K562 (cell line): ENCODE measurements around the gene MKLN1. TPM values are rescaled to one million over a fixed set of nuclear protein-coding genes. Genes with fewer than 3 reads are reported as not detected.

ENCODE experiments used
- ATAC-seq: fragments of 200-7000 bp; cut with Tn5 transposase; 3 replicates; pipeline ENCODE4 v1.9.1; 2020; ENCODE audit warnings: moderate library complexity
- BruUV-seq: library from RNA; stranded (reverse); fragments of 400-500 nt; replicated peaks from 2 replicates; lab custom pipeline; 2021; lab: Mats Ljungman, UMichigan
- CTCF ChIA-PET: fragments of 300-600 bp; formaldehyde crosslinking; extraction: SDS; loops from one replicate; lab custom pipeline; 2021; ENCODE audit warnings: low intra/inter-chr PET ratio; lab: Yijun Ruan, JAX
- POLR2A ChIA-PET: fragments of 300-600, 350-650 bp; sonication (Branson Sonifier 250); formaldehyde crosslinking; extraction: SDS; loops from one replicate; lab custom pipeline; 2021; ENCODE audit warnings: antibody characterized with exemption, inconsistent platforms; lab: Yijun Ruan, JAX
- DNase-seq, 4 experiments: peaks; one replicate each; pipeline versions ENCODE4 v3.0.0 to v3.0.0-alpha.2; 2011 to 2018; ENCODE audit warnings: low spot score in 3 of 4, mixed read lengths in 3 of 4; ENCODE audit errors: extremely low read depth in 1 of 4
- FAIRE-seq: peaks from 2 replicates; lab custom pipeline; 2011; peaks lifted over from hg19 to GRCh38; lab: Jason Lieb, UNC
- H2AFZ ChIP-seq: 2 replicates; pipeline ENCODE4 v1.6.0; 2011; ENCODE audit warnings: low read depth, low read length, control low read depth, inconsistent platforms
- H3K27ac ChIP-seq: fragments of 200-600 bp; 3 replicates; pipeline ENCODE4 v1.8.0; 2011; ENCODE audit warnings: low read depth, mild to moderate bottlenecking, control low read depth, inconsistent platforms, low read length, moderate library complexity, mixed read lengths; ENCODE audit errors: extremely low read depth
- H3K27me3 ChIP-seq, 2 experiments: fragments of 300-600 bp in 1 of 2; 2 replicates in 1 of 2; 3 replicates in 1 of 2; pipeline versions ENCODE4 v1.6.0 to v1.8.0; 2011; ENCODE audit warnings: inconsistent platforms in 2 of 2, low read length in 2 of 2, mild to moderate bottlenecking in 1 of 2, mixed read lengths in 1 of 2, moderate library complexity in 1 of 2; ENCODE audit not compliant: control insufficient read depth in 2 of 2, insufficient read depth in 2 of 2
- H3K36me3 ChIP-seq: fragments of 300-600 bp; 3 replicates; pipeline ENCODE4 v1.8.0; 2011; ENCODE audit warnings: mild to moderate bottlenecking, low read length, inconsistent platforms; ENCODE audit not compliant: control insufficient read depth, insufficient read depth
- H3K4me1 ChIP-seq, 2 experiments: fragments of 200-600 bp in 1 of 2; replicated peaks in 1 of 2; 2 replicates in 1 of 2; 3 replicates in 1 of 2; pipeline versions ENCODE4 v1.5.1 to v1.8.0; 2011; ENCODE audit warnings: inconsistent platforms in 2 of 2, low read length in 2 of 2, mild to moderate bottlenecking in 1 of 2, mixed read lengths in 1 of 2, moderate library complexity in 1 of 2; ENCODE audit not compliant: control insufficient read depth in 2 of 2, insufficient read depth in 2 of 2
- H3K4me2 ChIP-seq: 2 replicates; pipeline ENCODE4 v1.6.1; 2011; ENCODE audit warnings: low read length, control low read depth, inconsistent platforms, mixed read lengths; ENCODE audit not compliant: insufficient read depth
- H3K4me3 ChIP-seq: fragments of 200-600 bp; sonication (generic), shearing (Covaris generic); 2 replicates; pipeline ENCODE4 v1.5.1; 2016; ENCODE audit warnings: control low read depth, inconsistent platforms
- H3K79me2 ChIP-seq: fragments of 200-600 bp; 3 replicates; pipeline ENCODE4 v1.8.0; 2011; ENCODE audit warnings: low read length, inconsistent platforms; ENCODE audit not compliant: control insufficient read depth, insufficient read depth
- H3K9ac ChIP-seq, 2 experiments: 2 replicates each; pipeline versions ENCODE4 v1.6.0 to v1.6.1; 2011; ENCODE audit warnings: low read depth in 2 of 2, low read length in 2 of 2, control low read depth in 1 of 2, inconsistent platforms in 1 of 2, mild to moderate bottlenecking in 1 of 2, mixed read lengths in 1 of 2; ENCODE audit not compliant: insufficient read depth in 1 of 2
- H3K9me1 ChIP-seq: one replicate; pipeline ENCODE4 v1.6.0; 2011; ENCODE audit warnings: inconsistent platforms, mild to moderate bottlenecking, low read length, moderate library complexity; ENCODE audit not compliant: control insufficient read depth, insufficient read depth
- H3K9me3 ChIP-seq: replicated peaks from 2 replicates; pipeline ENCODE4 v1.5.1; 2011; ENCODE audit warnings: low read depth, low read length, inconsistent platforms; ENCODE audit not compliant: control insufficient read depth, insufficient read depth
- H4K20me1 ChIP-seq: replicated peaks from 2 replicates; pipeline ENCODE4 v1.6.1; 2011; ENCODE audit warnings: low read length, inconsistent platforms, mixed read lengths; ENCODE audit not compliant: control insufficient read depth, insufficient read depth
- CREBBP ChIP-seq: IDR thresholded peaks from one replicate; pipeline ENCODE4 v1.6.1; 2012; ENCODE audit warnings: low read depth, mild to moderate bottlenecking, control low read depth, inconsistent platforms, low read length
- DMBX1 ChIP-seq: fragments of 250-450 bp; sonication (Bioruptor Pico); IDR thresholded peaks from 2 replicates; pipeline ENCODE4 v1.8.0; 2022; ENCODE audit warnings: inconsistent platforms, mild to moderate bottlenecking, moderate library complexity, borderline replicate concordance
- NR1H2 ChIP-seq: sonication (generic); formaldehyde crosslinking; IDR thresholded peaks from 2 replicates; pipeline ENCODE4 v1.4.0; 2020; ENCODE audit warnings: mild to moderate bottlenecking, missing genetic modification reagents
- PCBP2 ChIP-seq: fragments of 200-400 bp; formaldehyde crosslinking; IDR thresholded peaks from 2 replicates; pipeline ENCODE4 v1.6.1; 2018; ENCODE audit warnings: low read length, low read depth, mild to moderate bottlenecking, moderate library complexity; ENCODE audit not compliant: poor library complexity, severe bottlenecking
- POLR2AphosphoS2 ChIP-seq: IDR thresholded peaks from 2 replicates; pipeline ENCODE4 v1.6.1; 2012; ENCODE audit warnings: low read length, improper control_type of control experiment
- ZNF121 ChIP-seq: sonication (generic); formaldehyde crosslinking; conservative IDR thresholded peaks from 2 replicates; pipeline ENCODE4 v1.8.0; 2022; ENCODE audit warnings: missing genetic modification reagents
- WGBS: fragments of 100-300 bp; shearing (Covaris generic); methylation state at CpG from one replicate; pipeline ENCODE4 v1.1.6; 2016; ENCODE audit warnings: low coverage, mixed read lengths; ENCODE audit not compliant: insufficient coverage; ENCODE audit errors: missing lambda C conversion rate; 5-methylcytosine and 5-hydroxymethylcytosine counted together
- in situ Hi-C: fragments of 300-500 bp; cut with MboI; formaldehyde crosslinking; loops from 4 replicates; pipeline ENCODE4 v1.15.0; 2018; ENCODE audit warnings: inconsistent platforms, mixed read lengths
- intact Hi-C: fragments of 100-400 bp; cut with micrococcal nuclease; formaldehyde crosslinking; loops from 2 replicates; pipeline ENCODE4 v1.14.2; 2022
- polyA plus RNA-seq, 8 experiments: library from polyadenylated mRNA; depleted of rRNA in 4 of 8; stranded (reverse) in 5 of 8; unstranded in 3 of 8; fragments of >200 nt; fragmentation: Nextera tagmentation in 2 of 8; fragmentation: Illumina TruSeq in 1 of 8; extraction: Ambion mirVana in 2 of 8; extraction: Trizol in 1 of 8; gene quantifications; 2 replicates each; pipeline versions ENCODE4 v1.2.1 to v1.2.3, GENCODE V29; 2011 to 2014; ENCODE audit warnings: inconsistent platforms in 1 of 8, missing spikeins in 1 of 8
- total RNA-seq, 7 experiments: library from RNA; depleted of rRNA in 6 of 7; stranded (reverse); fragments of >200 nt in 6 of 7; fragmentation: Illumina TruSeq in 2 of 7; extraction: Trizol in 2 of 7; gene quantifications; 2 replicates each; pipeline versions ENCODE4 v1.2.1 to v1.2.3, GENCODE V29; 2011 to 2021; ENCODE audit warnings: low replicate concordance in 1 of 7
- TF ChIP-seq, protein P1 (sequence below): sonication (generic); formaldehyde crosslinking; IDR thresholded peaks from 2 replicates; pipeline ENCODE4 v1.5.0; 2020; ENCODE audit warnings: missing genetic modification reagents

The MKLN1 gene
- total and polyA plus RNA-seq, 9 of the 15 experiments (the other 6 are each of a cell fraction or from before 2014, with no cell fraction given): 18.6 to 80.4 (median 56.0) TPM

DNA sequence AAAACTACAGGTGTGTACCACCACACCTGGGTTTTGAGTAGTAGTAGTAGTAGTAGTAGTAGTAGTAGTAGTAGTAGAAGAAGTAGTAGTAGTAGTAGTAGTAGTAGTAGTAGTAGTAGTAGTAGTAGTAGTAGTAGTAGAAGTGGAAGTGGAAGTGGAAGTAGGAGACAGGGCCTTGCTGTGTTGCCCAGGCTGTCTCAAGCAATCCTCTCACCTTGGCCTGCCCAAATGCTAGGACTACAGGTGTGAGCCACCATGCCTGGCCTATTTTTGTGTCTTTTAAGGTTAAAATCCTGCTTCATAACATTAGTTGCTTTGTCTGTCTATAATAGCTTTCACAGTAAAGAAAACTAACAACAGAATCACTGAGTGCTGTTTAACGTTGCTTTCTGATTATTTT lies 117.0 kb downstream of the MKLN1 start:
- CTCF ChIA-PET: interaction anchor here (0.6 kb wide), 1 partner anchor 173 kb away, joined by 3 read pairs; no protein-coding TSS in a partner anchor
- no peaks in the 10 kb centered on the region for H3K9me1 ChIP-seq
- ATAC-seq: no peak
- H3K9ac ChIP-seq: no peak overlapping the region
- peaks cover 61% of the 10 kb centered on the region for H3K36me3 ChIP-seq
- no peaks in the 10 kb centered on the region for H3K79me2 ChIP-seq
- H3K27me3 ChIP-seq: no peaks in the 10 kb centered on the region
- no TSS peak for BruUV-seq
- no peak overlapping the region for H2AFZ ChIP-seq
- H3K27ac ChIP-seq: no peak overlapping the region
- H4K20me1 ChIP-seq: no peaks in the 10 kb centered on the region
- FAIRE-seq: no peak
- POLR2A ChIA-PET: interaction anchor here (1.3 kb wide), 1 partner anchor 12 kb away, joined by 3 read pairs; no protein-coding TSS in a partner anchor
- TF ChIP-seq DMBX1 (CRISPR knock-in tag) (no peak), PCBP2 (no peak), CREBBP (peak; percentile 98), NR1H2 (CRISPR knock-in tag) (no peak), ZNF121 (no peak), POLR2AphosphoS2 (no peak)
- TF ChIP-seq, protein P1, sequence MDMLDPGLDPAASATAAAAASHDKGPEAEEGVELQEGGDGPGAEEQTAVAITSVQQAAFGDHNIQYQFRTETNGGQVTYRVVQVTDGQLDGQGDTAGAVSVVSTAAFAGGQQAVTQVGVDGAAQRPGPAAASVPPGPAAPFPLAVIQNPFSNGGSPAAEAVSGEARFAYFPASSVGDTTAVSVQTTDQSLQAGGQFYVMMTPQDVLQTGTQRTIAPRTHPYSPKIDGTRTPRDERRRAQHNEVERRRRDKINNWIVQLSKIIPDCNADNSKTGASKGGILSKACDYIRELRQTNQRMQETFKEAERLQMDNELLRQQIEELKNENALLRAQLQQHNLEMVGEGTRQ (CRISPR knock-in tag): no peak
- no peak overlapping the region for H3K4me2 ChIP-seq
- no peak for DNase-seq
- 97% methylated on average over 1 of the region's 1 CpG for WGBS
- intact Hi-C loops: no loop called here
- in situ Hi-C loops: no loop called here
- H3K4me3 ChIP-seq: no peak overlapping the region
- no peaks in the 10 kb centered on the region for H3K4me1 ChIP-seq
- H3K9me3 ChIP-seq: no peaks in the 10 kb centered on the region
